ENCODE results near the gene GNAT3. TPM values are rescaled to one million over a fixed set of nuclear protein-coding genes. Genes with fewer than 3 reads are reported as not detected.

The GNAT3 gene
- total RNA-seq, 4 donors from 2014 or later = not detected

- TF ChIP-seq, protein P1, sequence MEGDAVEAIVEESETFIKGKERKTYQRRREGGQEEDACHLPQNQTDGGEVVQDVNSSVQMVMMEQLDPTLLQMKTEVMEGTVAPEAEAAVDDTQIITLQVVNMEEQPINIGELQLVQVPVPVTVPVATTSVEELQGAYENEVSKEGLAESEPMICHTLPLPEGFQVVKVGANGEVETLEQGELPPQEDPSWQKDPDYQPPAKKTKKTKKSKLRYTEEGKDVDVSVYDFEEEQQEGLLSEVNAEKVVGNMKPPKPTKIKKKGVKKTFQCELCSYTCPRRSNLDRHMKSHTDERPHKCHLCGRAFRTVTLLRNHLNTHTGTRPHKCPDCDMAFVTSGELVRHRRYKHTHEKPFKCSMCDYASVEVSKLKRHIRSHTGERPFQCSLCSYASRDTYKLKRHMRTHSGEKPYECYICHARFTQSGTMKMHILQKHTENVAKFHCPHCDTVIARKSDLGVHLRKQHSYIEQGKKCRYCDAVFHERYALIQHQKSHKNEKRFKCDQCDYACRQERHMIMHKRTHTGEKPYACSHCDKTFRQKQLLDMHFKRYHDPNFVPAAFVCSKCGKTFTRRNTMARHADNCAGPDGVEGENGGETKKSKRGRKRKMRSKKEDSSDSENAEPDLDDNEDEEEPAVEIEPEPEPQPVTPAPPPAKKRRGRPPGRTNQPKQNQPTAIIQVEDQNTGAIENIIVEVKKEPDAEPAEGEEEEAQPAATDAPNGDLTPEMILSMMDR (IDR thresholded peaks at IDR 0.05; ENCODE audit: low read depth) = no peak
Measured at GRCh38 chr7:80467069-80467468, 44.8 kb downstream of the GNAT3 start.

DNA sequence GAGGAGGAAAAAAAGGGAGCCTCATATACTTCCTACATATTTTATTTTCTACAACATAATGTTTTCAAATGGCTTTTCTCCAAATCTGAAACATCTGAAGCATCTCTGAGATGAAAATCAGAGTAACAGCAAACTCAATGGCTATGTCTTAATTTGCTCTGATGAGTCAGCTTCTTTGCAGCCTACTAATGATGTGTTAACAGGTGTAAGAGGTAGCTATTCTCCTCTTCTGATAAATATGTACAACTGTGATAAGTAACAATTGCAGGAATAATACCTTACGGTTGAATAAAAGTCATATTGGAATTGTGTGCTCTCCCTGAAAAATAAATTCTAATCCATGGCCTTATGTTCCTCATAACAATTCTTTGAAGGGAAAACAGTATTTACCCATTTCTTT lies 45.2 kb downstream of the GNAT3 start:
- TF ChIP-seq, protein P1 (IDR thresholded peaks at IDR 0.05; ENCODE audit: low read depth) = no peak

GRCh38 chr7:80464211-80464610 lies 47.7 kb downstream of the GNAT3 start:
- TF ChIP-seq, protein P1 (IDR thresholded peaks at IDR 0.05; ENCODE audit: low read depth) = no peak

DNA sequence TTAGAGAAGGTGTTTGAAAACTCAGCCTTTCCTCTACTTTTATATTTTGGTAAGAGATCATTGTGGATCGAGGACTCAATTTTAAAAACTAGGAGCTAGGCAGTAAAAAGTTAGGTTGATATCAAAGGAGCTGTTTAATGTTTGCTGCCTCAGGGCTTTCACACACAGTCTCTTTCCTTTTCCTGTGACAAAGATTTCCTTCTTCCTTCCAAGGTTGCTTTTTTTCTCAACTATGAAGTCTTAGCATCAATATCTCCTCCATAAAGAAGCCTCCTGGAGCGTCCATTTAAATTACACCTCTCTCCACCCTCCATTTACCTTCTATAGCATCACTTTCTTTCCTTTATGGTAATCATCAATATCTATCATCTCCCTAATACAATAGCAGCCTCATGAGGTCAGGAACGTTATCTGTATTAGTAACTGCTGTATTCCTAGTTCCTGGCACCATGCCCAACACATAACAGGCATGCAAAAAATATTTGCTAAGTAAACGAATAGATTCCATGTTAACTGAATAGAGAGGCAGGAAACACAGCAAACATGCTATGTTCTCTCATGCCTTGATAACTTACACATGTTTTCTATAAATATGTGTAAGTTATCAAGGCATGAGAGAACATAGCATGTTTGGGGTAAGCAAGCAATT lies 48.5 kb downstream of the GNAT3 start:
- TF ChIP-seq, protein P1 (IDR thresholded peaks at IDR 0.05; ENCODE audit: low read depth) = no peak

DNA sequence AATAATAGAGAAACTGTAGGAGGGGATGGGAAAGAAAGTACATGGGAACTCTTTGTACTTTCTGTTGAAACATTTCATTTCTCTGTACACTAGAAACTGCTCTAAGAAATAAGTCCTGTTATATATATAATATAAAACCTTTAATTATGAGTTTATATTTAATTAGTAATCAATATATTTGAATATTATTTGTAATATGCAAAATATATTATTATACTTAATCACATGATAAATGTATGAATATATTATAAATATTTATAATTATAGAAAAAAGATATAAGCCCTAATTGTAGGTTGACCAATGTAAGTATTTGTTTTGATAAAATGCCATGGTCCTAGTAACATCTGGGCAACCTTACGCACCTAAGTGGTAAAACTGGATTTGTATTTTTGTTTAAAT lies 51.0 kb downstream of the GNAT3 start:
- TF ChIP-seq, protein P1 (IDR thresholded peaks at IDR 0.05; ENCODE audit: low read depth) = no peak

- TF ChIP-seq, protein P1 (IDR thresholded peaks at IDR 0.05; ENCODE audit: low read depth) = no peak
Measured at GRCh38 chr7:80459776-80460510, 51.9 kb downstream of the GNAT3 start.

DNA sequence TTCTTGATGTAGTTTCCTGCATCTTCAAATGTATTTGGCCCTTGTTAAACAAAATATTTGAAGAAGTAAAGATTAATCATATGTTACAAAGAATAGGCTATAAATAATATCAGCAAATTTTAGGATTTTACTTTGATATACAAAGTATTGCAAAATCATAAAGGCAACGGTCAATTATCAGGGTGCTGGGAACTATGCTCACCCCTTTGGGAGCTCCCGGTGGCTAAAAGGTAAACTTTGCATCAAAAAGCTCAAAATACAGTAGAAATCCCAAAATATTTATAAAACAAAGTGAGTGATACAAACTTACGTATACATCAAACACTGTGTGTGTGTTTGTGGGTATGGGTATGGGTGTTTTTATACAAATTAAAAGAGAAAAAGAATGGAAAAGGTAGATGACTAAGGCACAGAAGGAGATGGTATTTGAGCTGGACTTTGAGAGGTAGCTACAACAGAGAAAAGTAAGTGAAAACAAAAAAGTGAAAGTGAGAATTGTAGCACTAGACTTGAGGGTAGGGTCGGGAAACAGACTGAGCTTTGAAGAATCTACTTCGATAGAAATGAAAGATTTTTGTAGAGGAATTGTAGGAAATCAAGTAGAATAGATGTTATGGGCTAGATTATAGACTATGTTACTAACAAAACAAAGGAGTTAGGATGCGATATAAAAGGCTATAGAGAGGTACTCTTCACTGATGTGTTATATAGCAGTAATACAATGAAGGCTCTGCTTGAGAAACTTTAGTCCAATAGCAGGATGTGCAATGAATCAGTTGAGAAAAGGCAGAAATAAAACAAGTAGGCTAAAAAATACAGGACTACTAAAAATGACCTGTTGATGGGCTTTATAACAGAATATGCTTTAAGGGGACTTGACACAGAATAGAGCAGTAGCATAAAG lies 52.8 kb downstream of the GNAT3 start:
- TF ChIP-seq, protein P1 (IDR thresholded peaks at IDR 0.05; ENCODE audit: low read depth) = no peak

Measured in subcutaneous adipose tissue (tissue), 4 donors.